NCI-H1048 (cell line): ENCODE data around the gene TACO1.

Experiments used
- DNase-seq: peaks from one replicate; lab custom pipeline; 2025; lab: John Stamatoyannopoulos, UW

Gene TACO1

GRCh38 chr17:63600569-63601438, at the start of gene TACO1:
TACO1 (plus strand) TSS chr17:63600895; CDS start chr17:63601084, 189 bp downstream.
- DNase-seq, result peak; percentile 32

DNA sequence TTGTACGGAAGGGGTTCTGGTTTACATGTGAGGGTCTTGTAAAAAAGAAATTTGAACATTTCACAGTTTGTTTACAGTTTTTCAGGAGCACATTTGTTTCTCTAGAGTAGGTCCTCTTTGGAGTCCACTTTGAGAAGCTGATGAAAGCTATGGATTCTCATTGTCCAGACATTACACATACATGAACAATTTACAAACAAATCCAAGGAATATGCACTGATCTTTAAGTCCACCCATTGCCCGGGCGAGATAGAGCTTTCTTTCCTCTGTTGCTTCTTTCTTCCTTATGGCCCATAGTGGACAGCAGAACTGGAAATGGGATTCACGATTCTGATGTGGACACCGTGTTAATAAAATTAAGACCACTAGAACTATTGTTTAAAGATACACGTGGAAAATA, 48.5 kb upstream of the TACO1 start:
- DNase-seq, result no peak

DNA sequence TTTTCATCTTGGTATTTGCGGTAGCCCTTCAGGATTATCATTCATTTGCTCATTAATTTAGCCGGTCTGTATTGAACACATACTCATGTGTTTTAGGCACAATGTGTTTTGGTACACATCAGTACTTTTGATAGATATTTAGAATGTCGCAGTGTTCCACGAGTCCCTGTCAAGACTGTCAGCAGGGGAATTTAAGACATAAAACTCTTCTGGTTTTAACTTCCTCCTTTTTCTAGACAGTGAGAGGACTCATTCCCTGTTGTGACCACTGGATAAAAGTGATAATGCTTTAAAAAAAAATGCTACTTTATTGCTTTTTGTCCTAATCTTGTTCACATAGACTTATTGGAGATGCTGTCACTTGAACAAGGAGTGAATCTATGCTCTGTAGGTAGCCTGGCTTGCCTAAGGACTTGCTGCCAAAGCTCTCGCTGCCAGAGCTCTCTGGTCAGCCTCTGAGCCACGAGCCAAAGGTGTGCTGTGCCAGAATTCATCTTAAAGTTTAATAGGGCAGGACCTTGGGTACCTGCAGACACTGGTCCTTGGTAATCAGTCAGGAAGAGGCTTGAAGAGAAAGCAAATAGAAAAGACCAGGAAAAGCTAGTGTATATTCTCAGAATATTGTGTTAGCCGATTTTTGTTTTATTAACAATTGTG, 45.1 kb upstream of the TACO1 start:
- no peak for DNase-seq

- DNase-seq, result no peak
Measured at GRCh38 chr17:63557416-63557815, 43.3 kb upstream of the TACO1 start.

- no peak for DNase-seq
Measured at GRCh38 chr17:63558441-63558840, 42.3 kb upstream of the TACO1 start.

DNA sequence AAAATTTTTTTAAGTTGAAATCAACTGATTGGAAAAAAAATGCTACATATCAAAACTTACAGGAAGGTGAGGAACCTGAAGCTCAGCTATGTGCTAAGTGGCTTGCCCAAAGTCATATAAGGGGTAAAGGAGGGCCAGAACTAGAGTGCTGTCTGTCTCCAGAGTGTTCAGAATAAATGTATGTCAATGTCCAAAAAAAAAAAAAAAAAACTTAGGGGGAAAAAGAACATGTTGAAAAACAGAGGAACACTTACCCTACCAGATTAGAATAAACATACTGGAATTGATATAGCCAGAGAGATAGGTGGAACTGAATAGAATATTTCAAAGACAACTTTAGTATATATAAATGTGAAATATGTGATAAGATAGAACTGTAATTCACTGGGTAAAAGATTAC, 38.9 kb upstream of the TACO1 start:
- no peak for DNase-seq

GRCh38 chr17:63563339-63563738, 37.4 kb upstream of the TACO1 start:
- no peak for DNase-seq

DNA sequence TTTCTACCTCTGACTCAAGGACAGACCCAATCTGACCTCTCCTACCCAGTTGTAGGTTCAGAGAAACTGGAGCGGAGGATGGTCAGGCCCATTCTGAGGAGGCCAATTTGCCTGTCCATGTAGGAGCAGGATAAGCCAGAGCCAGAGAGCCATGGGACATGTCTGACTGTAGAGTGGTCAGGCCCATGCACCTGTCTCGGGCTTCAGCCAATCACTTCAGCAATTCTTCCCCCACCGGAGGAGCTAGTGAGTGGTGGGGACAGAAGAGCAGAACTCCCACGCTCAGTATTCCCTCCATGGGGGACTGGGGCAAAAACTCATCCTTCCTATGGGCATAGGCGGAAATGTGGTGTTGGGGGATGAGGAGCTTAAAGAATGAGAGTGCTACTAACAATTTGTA, 36.1 kb upstream of the TACO1 start:
- no peak for DNase-seq

- DNase-seq, result no peak
Measured at GRCh38 chr17:63567229-63567628, 33.5 kb upstream of the TACO1 start.

GRCh38 chr17:63568563-63568962, 32.1 kb upstream of the TACO1 start:
- DNase-seq, result no peak

DNA sequence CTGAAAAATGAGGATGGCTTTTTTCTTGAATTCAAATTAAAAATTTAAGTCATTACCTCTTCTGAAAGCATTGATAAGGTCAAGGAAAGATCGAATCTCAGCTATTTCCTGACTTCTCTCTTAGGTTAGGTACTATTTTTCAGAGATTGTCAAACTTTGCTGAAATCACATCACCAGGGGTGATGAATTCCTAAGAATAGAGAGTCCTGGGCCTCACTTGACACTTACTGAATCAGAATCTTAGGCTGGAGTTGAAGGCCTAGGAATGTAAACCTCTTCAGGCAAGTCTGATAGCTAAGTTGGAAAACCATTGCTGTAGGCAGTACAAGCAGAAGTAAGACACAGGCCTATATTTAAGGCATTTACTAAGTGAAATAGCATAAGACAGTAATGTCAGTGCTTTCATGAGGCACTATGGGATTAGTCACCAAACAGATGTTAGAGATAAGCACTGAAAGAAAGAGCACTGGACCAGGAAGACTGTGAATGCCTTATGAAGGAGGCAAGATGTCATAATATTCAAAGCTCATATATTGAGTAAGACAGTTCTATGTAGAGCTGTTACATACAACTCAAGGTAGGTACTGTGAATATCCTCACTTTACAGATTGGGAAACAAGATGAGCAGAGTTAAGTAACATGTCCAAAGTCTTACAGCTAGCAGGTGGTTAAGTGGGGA, 28.9 kb upstream of the TACO1 start:
- DNase-seq, result no peak

DNA sequence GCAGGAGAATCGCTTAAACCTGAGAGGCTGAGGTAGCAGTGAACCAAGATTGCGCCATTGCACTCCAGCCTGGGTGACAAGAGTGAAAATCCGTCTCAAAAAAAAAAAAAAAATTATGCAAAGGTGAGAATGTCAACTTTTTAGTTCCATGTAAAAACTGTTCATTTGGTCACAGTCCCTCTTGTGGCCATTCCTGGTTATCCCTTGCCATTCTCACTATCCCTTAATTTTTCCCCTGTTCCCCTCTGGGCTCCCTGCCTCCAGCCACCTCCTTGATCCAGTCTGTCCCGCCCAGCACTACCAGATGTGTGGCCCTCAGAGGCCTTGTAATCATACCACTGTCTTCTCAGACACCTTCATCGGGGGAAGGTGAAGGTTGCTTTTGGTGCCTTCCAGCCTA, 27.1 kb upstream of the TACO1 start:
- no peak for DNase-seq

DNA sequence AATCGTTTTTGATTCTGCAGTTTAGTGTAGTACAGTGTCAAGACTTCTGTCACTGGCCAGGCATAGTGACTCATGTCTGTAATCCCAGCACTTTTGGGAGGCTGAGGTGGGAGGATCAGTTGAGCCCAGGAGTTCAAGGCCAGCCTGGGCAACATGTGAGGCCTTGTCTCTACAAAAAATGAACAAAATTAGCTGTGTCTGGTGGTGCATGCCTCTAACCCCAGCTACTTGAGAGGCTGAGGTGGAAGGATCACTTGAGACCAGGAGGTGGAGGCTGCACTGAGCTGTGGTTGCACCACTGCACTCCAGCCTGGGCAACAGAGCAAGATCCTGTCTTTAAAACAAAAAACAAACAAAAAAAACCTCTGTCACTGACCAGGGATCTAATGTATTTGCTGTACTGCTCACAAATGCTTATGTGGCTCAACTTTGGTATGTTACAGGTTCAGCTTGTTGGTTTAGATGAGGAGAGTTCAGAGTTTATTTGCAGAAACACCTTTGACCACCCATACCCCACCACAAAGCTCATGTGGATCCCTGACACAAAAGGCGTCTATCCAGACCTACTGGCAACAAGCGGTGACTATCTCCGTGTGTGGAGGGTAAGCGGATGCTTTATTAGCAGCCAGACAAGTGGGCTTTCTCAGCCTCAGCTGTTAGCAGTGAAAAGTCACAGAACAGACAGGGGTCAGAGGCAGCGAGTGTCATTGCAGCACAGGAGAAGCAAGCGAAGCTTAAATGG, 22.5 kb upstream of the TACO1 start:
- DNase-seq, result no peak

GRCh38 chr17:63578769-63579111, 22.0 kb upstream of the TACO1 start:
- DNase-seq, result no peak

- no peak for DNase-seq
Measured at GRCh38 chr17:63579633-63580032, 21.1 kb upstream of the TACO1 start.

DNA sequence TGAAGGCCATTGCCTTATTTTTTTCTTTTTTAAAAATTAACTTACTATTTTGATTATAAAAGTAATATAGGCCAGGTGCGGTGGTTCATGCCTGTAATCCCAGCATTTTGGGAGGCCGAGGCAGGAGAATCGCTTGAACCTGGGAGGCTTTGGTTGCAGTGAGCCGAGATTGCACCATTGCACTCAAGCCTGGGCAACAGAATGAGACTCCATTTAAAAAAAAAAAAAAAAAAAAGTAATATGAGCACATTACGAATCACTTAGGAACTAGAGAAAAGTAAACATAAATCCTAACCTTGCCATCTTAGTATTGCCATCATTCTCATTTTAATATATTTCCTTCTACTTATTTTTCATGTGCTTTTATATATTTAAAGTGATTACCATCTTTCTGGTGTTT, 12.9 kb upstream of the TACO1 start:
- no peak for DNase-seq

- no peak for DNase-seq
Measured at GRCh38 chr17:63588797-63589196, 11.9 kb upstream of the TACO1 start.

DNA sequence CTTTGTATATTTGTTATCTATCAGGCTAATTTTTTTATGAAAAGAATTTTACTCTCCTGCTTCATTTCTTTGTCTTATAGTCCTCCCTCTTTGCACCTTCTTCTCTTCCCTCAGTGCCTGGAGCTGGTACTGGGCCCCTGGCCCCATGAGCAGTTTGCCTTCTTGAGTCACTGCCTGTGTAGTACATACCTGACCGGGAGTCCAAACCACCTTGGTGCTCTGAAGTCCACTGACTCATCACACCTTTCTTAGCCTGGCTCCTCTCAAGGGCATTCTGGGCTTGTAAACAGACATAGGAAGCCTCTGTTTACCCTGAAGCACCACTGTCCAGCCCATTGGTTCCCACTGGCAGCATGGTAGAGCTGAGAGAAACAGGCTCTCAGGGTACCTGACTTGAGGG, 11.0 kb upstream of the TACO1 start:
- no peak for DNase-seq

GRCh38 chr17:63592797-63593196, 7.9 kb upstream of the TACO1 start:
- no peak for DNase-seq

DNA sequence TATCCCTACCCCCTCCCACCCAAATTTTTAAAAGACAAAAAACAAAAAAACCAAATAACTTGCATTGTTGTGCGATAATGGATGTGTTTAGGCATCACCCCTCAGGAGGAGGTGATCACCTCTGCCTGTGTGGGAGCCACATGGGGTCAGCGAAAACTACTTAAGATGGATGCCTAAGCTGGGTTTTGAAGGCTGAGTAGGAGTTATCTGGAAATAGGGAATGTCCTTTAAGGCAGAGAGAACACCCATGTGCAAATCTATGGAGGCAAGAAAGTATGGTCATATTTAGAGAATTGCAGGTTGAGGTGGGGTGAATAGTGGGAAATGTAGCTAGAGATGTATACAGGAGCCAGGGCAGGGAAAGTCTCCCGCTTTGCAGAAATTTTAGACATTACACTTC, 5.6 kb upstream of the TACO1 start:
- DNase-seq, result no peak

DNA sequence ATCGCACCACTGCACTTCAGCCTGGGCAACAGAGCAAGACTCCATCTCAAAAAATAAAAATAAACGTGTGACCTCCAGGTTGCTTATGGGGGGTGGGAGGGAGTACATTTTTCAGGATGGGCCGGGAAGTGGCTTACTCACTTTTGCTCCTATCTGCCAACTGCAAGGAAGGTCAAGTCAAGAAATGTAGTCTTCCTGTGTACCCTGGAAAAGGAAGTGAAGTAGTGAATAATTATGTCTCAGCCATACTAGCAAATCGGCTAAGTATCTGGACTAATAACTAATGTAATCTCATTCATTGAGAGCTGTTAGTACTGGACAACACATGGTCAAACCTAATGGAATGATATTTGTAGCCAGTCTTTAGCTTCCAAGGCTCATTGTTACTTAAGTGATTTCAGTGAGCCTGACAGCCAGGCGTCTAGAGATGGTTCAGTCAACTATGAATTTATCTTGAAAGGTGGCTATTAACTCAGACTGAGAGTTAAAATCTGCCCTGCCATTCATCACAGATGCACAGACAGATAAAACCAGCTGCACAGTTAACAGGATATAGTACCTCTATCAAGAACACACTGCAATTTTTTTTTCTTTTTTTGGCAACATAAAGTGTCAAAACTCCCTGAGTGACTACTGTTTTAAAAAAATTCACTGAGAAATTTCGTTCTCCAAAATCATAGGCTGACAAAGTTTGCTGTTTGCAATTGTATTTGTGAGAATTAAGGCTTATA, 3.7 kb upstream of the TACO1 start:
- DNase-seq, result no peak

DNA sequence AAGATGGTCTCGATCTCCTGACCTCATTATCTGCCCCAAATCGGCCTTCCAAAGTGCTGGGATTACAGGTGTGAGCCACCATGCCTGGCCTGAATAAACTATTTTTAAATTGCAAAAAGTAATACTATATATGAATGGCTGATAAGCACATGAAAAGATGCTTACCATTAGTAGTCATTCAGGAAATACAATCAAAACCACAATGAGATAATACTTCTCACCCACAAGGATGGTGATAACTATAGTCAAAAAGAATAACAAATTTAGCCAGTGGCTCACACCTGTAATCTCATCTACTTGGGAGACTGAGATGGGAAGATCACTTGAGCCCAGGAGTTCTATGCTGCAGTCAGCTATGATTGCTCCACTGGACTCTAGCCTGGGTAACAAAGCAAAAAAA, 2.4 kb upstream of the TACO1 start:
- no peak for DNase-seq
